Occipital lobe (tissue), 2 donors: ENCODE measurements around the gene SLFN11. TPM values are rescaled to one million over a fixed set of nuclear protein-coding genes. Genes with fewer than 3 reads are reported as not detected.
"Not testable (repeated sequence)": the region's sequence is repeated elsewhere in the genome, so short reads cannot be mapped to it uniquely, and the experiment has no call there.

Source experiments
- DNase-seq: peaks from one replicate; lab custom pipeline; 2025; lab: John Stamatoyannopoulos, UW
- total RNA-seq: library from RNA; depleted of rRNA; stranded (reverse); fragments of >200 nt; gene quantifications from one replicate; pipeline ENCODE4 v1.2.3, GENCODE V29; 2014

SLFN11 gene, protein sequence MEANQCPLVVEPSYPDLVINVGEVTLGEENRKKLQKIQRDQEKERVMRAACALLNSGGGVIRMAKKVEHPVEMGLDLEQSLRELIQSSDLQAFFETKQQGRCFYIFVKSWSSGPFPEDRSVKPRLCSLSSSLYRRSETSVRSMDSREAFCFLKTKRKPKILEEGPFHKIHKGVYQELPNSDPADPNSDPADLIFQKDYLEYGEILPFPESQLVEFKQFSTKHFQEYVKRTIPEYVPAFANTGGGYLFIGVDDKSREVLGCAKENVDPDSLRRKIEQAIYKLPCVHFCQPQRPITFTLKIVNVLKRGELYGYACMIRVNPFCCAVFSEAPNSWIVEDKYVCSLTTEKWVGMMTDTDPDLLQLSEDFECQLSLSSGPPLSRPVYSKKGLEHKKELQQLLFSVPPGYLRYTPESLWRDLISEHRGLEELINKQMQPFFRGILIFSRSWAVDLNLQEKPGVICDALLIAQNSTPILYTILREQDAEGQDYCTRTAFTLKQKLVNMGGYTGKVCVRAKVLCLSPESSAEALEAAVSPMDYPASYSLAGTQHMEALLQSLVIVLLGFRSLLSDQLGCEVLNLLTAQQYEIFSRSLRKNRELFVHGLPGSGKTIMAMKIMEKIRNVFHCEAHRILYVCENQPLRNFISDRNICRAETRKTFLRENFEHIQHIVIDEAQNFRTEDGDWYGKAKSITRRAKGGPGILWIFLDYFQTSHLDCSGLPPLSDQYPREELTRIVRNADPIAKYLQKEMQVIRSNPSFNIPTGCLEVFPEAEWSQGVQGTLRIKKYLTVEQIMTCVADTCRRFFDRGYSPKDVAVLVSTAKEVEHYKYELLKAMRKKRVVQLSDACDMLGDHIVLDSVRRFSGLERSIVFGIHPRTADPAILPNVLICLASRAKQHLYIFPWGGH
- 3.3 TPM for total RNA-seq

DNA sequence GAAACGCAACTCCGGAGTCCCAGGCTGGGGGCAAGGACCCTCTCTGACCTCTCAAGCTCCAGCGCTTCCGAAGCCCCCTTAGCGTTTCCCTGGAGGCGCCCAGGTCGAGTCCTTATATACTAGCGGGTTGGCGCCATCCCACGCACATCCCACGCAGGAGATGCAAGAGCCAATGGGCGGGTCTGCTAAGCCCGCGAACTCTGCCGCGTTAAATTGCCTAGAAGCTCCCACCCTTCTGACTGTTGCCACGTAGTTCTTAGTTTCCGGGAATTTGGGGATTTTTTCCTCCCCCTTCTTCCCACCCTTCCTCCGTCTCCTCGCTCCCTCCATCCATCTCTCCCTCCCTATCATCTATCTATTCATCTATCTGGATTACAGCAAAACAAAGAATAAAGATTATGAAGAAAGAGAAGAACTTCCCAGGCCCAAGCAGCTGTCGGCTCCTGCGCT is at the start of gene SLFN11:
Gene SLFN11 (minus strand): TSS at position 88 of the 450 bp plus-strand sequence. CDS start 9,814 bp downstream, outside the sequence.
- DNase-seq, result no peak

DNA sequence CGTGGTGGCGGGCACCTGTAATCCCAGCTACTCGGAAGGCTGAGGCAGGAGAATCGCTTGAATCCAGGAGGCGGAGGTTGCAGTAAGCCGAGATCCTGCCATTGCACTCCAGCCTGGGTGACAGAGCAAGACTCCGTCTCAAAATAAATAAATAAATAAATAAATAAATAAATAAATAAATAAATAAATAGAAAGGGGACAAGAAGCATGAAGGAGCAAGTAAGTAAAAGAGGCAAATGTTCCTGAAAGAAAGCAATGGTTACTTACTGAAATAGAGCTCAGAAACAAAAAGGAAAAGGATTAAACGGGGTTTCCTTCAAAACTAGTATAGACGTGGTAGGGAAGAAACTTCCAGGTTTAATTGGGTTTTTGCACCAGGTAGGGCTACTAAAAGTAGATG is 47.6 kb upstream of the SLFN11 start:
- DNase-seq, result not testable (repeated sequence)

DNA sequence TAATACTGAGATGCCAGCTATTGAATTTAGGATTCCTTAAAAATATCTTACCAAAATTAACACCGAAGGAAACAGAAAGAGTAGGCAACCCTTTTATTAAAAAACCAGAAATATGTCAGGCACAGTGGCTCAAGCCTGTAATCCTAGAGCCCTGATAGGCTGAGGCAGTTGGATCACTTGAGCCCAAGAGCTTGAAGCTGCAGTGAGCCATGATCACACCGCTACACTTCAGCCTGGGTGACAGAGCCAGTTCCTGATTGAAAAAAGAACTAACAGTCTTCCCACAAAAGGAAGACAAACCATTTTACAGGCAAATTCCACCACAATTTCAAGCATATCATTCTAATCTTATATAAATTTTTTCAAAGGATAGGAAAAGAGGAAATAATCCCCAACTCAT is 43.2 kb upstream of the SLFN11 start:
- DNase-seq, result no peak

DNA sequence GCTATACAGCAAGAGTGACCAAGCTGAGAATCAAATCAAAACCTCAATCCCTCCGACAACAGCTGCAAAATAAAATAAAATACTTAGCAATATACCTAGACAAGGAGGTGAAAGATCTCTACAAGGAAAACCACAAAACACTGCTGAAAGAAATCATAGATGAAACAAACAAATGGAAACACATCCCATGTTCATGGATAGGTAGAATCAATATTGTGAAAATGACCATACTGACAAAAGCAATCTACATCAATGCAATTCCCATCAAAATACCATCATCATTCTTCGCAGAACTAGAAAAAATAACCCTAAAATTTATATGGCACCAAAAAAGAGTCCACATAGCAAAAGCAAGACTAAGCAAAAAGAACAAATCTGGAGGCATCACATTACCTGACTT is 41.3 kb upstream of the SLFN11 start:
- not testable (repeated sequence) for DNase-seq

DNA sequence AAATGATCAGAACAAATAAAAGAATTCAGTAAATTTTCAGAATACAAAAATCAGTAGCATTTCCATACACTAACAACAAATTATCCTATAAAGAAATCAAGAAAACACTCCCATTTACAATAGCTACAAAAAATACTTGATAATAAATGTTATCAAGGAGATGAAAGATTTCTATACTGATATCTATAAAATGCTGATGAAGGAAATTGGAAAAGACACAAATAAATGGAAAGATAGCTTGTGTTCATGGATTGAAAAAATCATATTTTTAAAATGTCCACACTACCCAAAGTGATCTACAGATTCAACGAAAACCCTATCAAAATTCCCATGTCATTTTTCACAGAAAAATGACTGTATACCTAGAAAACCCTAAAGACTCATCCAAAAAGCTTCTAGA is 40.8 kb upstream of the SLFN11 start:
- DNase-seq, result no peak

DNA sequence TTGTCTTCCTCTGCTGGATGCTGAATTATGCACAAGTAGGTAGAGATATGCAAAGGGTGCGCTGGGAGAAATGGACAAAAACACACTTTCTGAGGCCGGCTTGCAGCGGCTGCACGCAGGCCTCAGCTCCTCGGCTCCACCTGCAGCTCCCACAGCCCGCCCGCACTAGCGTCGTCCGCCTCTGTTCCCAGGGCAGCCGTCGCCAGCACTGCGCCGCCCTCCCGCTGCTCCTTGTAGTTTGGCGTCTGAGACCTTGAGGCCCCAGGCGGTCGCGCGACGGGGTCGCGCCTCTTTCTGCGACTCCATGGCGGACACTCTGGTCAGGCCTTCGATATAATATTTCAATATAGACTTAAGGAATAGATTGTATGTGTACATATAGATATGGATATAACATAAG is 34.1 kb upstream of the SLFN11 start:
- DNase-seq, result no peak

DNA sequence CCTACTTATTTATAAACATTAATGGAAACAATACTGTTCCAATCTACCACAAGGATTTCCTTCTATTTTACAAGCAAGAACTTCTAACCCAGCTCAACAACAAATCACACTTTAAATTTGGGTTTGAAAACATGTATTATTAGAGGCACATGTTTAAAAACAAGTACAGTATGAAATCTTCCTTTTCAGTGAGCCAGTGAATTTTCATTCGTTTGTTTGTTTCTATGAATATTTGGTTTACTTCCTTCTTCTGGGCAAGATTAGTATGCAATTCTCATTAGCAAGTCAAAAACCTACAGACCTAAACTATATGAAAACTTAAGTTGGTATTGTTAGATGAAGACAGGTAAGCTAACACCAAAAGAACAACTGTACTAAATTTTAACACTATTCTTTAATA is 33.1 kb upstream of the SLFN11 start:
- no peak for DNase-seq

DNA sequence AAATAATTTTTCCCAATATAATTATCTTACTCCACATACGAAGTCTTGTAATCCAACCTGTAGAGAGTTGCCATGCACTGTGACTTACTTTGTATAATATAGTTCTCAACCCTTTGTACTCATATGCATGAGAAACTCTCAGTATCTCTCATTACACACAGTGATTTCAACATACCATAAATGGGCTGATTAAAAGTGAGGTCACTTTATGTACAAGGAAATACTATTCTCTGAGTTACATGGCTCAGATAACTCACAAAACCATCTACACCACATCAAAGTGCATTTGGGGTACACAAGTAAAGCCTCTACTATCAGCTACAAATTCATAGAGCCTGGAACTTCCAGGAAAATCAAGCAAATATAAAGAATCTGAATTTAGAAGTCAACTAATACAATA is 30.9 kb upstream of the SLFN11 start:
- DNase-seq, result no peak

DNA sequence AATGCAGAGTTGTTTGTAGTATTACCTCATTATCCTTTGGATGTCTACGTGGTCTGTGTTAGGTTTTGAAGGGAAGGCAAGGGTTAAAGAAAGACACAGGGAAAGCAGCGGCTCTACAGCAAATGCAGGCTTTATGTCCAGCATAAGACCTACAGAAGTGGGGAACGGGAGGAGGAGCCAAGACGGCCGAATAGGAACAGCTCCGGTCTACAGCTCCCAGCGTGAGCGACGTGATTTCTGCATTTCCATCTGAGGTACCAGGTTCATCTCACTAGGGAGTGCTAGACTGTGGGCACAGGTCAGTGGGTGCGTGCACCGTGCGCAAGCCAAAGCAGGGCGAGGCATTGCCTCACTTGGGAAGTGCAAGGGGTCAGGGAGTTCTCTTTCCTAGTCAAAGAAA is 20.4 kb upstream of the SLFN11 start:
- not testable (repeated sequence) for DNase-seq

DNA sequence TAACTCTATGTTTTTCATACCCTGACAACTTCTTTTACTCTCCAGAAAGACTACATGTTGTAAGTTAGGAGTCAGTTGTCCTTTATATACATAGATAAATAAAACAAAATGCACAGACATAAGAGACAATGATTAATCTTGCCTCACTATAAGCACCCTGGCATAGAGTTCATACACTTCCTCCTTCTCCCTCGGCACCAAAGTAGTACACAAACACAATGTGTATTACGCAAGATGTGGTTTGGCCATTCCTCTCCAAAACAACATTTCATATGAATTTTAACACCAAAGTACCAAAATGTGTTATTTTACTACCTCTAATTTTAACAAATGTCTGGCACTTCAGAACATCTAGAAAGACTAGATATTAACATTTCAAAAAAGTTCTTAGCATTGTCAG is 17.2 kb upstream of the SLFN11 start:
- no peak for DNase-seq

DNA sequence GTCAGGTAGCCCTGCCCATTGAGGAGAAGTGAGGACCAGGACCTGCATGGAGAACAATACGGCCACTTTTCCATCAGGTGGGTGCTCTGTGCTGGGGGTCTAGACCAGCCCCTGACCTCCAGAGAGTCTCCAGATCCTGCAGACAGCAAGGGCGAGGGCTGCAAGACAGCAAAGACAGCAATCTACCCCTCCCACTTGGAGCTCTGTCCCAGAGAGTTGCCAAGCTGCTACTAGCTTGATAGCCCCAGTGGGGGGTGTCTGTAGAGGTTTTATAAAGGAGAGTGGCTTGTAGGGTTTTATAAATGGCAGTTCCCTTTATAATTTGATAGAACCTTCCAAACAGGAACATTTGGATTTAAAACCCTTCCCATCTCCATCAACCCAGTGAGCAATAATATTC is 16.7 kb upstream of the SLFN11 start:
- DNase-seq, result no peak

DNA sequence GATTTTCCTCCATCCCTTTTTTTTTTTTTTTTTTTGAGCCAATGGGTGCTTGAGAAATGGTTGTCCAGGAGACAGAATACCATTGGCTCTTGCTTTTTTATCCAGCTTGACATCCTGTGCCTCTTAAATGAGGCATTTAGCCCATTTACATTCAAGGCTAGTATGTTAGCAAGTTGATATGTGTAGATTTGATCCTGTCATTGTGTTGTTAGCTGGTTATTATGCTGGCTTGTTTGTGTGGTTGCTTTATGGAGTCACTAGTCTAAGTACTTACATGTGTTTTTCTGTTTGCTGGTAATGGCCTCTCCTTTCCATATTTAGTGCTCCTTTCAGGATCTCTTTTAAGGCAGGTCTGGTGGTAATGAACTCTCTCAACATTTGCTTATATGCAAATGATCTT is 14.1 kb upstream of the SLFN11 start:
- DNase-seq, result no peak

DNA sequence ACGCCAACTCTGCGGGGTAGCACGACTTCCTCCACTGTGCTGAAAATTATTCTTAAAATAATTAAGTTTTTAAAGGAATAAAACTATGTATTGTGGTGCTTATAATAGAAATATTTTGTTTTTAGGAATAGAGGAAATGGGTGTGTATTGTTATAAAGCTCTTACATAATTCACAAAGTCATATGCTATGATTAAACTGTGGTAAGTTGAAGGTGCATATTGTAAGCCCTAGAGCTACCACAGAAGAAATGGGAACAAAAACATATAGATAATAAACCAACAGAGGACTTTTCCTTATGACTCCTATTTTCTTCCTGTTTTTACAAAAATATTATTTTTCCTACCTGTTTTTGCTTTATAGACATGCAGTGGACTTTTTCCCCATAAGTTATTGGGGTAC is 4.3 kb upstream of the SLFN11 start:
- no peak for DNase-seq

DNA sequence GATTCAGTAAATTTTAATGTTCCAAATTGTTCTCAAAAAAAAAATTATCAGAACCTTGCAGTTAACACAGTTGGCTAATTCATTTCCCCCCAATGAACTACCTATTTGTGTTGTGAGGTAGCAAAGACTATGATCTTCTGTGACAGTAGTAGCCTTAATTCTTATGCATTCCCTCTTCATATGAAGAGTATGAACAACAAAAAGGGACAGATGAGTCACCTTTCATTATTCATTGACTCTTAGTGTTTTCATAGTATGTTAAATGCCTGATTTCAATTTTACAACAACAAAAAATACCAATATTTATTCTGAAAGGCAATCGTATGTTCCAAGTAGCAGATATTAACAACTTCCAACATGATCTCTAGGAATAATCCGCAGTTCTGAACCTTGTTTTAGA is 3.6 kb upstream of the SLFN11 start:
- DNase-seq, result no peak

DNA sequence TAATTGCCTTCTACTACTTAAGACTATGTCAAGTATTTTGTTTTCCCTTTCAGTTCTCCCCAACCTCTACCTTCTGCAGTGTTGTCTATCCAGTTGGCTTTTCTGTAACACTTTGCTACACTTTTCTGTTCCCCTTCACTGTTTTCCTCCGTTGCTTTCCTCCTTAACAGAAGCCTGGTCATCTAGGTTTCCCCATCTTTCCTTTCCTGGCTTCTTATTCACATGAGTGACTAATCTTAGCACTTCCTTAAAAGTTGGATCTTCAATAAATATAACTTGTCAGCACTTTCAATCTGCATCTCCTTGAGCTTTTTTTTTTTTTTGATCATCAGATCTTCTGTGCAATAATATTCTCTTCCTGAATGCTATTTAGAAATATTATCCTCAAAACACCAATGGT is 2.8 kb upstream of the SLFN11 start:
- DNase-seq, result no peak

DNA sequence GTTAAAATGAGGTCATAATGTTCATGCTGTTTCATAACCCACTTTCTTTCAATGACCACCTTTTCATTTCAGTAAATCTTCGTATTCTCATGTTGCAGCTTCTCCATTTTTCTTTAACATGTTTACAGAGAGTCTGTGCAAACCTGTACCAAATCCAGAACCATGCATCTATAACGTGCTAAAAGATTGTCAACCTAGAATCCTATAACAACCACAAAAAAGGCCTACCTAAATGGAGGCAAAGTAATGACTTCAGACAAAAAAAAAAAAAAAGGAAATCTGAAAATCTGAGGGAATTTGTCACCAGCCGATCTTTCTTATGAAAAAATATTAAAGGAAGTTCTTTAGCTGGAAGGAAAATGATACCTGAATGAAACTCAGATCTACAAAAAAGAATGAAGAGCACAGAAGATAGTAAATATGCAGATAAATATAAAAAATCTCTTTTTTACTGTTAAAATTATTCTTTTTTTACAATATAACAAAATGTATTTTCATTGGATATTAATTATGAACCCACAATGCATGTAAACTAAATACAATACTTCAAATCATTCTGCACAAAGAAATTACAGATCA is 1.4 kb upstream of the SLFN11 start:
- no peak for DNase-seq

DNA sequence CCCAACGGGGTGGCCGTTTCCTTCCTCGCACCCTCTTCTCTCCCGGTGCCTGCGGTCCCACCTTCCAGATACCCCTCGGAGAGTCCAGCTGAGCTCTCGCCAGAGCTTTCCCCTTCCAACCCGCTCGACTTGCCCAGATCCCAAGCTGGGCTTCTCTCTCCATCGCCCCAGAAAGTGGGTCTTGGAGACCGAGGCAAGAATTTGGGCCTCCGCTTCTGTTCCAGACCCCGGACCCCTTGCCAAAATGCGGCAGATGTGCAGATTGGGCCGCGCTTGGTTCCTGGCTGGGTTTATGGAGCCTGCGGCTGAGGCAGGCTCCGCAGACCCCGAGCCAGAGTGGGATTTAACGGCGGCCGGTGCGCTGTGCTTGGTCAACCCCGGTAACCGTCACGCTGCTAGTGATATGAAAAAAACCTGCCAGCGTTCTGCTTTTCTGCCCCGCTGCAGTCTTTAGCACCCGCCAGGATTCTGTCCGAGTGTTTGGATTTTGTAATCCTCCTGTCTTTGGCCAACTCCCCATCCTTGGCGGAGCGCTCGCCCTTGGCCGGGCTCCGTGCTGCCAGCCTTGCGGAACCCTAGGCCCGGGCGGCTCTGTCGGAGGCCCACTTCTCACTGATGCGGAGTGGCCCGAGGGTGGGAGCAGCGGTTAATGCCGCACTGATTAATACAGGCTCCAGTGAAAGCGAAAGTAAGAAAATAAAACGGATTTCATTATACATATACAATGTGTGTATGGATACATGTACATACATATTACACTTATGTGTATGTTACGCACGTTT is 754 bp upstream of the SLFN11 start:
- DNase-seq, result no peak

DNA sequence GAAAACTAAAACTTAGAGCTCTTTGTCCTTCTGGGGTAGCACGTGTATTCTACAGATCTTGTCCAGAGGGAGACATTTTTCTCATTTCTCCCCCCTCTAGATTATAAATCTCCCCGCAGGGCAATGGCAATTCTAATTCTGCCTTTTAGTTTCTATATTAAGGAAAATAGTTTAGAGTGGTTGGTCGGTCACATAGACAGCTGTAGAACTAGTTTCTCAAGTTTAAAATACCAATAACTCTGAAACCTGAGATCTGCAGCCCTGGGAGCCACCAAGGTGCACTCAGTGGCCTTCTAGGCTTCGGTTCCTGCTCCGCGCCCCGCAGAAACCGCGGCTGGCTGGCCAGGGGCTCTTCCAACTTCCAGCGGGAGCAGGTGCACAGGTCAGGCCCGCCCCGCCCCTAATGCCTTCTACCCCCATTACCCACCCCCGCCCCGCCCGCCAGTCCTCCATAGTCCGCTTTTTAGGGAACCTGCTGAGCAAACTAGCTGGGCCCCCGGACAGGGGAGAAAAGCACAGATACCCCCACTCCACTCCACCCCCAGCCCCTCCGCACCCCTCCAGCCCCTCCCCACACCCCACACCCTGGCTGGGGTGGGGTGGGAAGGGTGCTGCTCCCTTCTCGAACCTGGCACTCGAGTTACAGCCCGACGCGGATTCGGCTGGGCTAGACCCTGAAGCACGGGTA is 431 bp downstream of the SLFN11 start:
- no peak for DNase-seq

DNA sequence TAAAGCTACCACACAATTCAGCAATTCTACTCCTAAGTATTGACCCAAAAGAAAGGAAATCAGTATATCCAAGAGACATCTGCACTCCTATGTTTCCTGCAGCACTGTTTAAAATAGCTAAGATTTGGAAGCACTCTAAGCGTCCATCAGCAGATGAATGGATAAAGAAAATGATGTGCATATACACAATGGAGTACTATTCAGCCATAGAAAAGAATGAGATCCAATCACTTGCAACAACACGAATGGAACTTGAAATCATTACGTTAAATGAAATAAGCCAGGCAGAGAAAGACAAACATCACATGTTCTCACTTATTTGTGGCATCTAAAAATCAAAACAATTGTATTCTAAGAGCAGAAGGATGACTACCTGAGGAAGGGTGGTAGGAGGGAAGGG is 1.5 kb downstream of the SLFN11 start:
- no peak for DNase-seq

DNA sequence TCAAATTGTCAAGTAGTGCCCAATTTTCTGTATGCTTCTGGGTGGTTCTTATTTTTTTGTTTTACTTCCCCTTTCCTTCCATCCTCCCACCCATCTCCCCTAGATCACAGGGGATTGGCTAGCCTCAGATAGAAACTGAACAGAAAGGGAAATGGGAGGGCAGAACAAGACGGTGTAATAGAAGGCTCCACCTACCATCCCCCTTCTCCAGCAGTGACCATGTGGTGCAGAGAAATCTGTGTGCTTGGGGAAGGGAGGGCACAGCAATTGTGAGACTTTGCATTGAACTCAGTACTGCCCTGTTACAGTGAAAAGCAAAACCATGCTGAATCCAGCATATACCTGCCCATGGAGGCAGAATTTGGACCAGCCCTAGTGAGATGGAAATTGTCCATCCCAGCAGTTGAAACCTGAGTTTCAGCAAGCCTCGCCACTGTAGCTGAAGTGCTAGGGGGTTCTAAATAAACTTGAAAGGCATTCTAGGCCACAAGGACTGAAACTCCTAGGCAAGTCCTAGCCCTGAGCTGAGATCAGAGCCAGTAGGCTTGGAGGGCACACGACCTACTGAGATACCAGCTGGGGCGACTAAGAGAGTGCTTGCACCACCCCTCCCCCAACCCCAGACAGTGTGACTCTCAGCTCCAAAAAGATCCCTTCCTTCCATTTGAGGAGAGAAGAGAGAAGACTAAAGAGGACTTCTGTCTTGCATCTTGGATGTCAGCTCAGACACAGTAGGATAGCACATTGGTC is 5.2 kb downstream of the SLFN11 start:
- DNase-seq, result no peak
